GM12891 (cell line): ENCODE measurements around the gene RABEP2. TPM values are rescaled to one million over a fixed set of nuclear protein-coding genes. Genes with fewer than 3 reads are reported as not detected.
A peak's percentile ranks its signal among the peaks of the same experiment; 100 is the strongest.
"Not testable (repeated sequence)": the region's sequence is repeated elsewhere in the genome, so short reads cannot be mapped to it uniquely, and the experiment has no call there.

Experiments used
- DNase-seq: peaks from one replicate; pipeline ENCODE4 v3.0.0; 2011; ENCODE audit warnings: low spot score; ENCODE audit not compliant: insufficient read length
- FAIRE-seq: peaks from 2 replicates; lab custom pipeline; 2011; peaks lifted over from hg19 to GRCh38; lab: Jason Lieb, UNC
- PAX5 ChIP-seq: IDR thresholded peaks from 2 replicates; pipeline ENCODE4 v1.6.1; 2011; ENCODE audit warnings: low read length, moderate library complexity, mild to moderate bottlenecking; ENCODE audit not compliant: insufficient read depth, severe bottlenecking
- POLR2A ChIP-seq: IDR thresholded peaks from 2 replicates; pipeline ENCODE4 v1.6.1; 2011; ENCODE audit warnings: low read depth, low read length, control low read depth
- POLR2AphosphoS5 ChIP-seq: IDR thresholded peaks from 2 replicates; pipeline ENCODE4 v1.6.1; 2011; ENCODE audit warnings: low read depth, low read length, control low read depth
- POU2F2 ChIP-seq: IDR thresholded peaks from 2 replicates; pipeline ENCODE4 v1.6.1; 2011; ENCODE audit warnings: low read depth, mild to moderate bottlenecking, control low read depth, low read length, moderate library complexity
- SPI1 ChIP-seq: IDR thresholded peaks from 2 replicates; pipeline ENCODE4 v1.6.1; 2011; ENCODE audit warnings: low read depth, low read length, control low read depth
- TAF1 ChIP-seq: IDR thresholded peaks from 2 replicates; pipeline ENCODE4 v1.6.1; 2011; ENCODE audit warnings: low read depth, low read length, control low read depth
- polyA plus RNA-seq: library from polyadenylated mRNA; unstranded; fragments of >200 nt; gene quantifications from one replicate; pipeline ENCODE4 v1.2.1, GENCODE V29; 2012; ENCODE audit warnings: low read depth, missing spikeins, inconsistent platforms; ENCODE audit not compliant: missing spikeins

RABEP2 gene, protein sequence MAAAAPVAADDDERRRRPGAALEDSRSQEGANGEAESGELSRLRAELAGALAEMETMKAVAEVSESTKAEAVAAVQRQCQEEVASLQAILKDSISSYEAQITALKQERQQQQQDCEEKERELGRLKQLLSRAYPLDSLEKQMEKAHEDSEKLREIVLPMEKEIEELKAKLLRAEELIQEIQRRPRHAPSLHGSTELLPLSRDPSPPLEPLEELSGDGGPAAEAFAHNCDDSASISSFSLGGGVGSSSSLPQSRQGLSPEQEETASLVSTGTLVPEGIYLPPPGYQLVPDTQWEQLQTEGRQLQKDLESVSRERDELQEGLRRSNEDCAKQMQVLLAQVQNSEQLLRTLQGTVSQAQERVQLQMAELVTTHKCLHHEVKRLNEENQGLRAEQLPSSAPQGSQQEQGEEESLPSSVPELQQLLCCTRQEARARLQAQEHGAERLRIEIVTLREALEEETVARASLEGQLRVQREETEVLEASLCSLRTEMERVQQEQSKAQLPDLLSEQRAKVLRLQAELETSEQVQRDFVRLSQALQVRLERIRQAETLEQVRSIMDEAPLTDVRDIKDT
- polyA plus RNA-seq, result 21.0 TPM

DNA sequence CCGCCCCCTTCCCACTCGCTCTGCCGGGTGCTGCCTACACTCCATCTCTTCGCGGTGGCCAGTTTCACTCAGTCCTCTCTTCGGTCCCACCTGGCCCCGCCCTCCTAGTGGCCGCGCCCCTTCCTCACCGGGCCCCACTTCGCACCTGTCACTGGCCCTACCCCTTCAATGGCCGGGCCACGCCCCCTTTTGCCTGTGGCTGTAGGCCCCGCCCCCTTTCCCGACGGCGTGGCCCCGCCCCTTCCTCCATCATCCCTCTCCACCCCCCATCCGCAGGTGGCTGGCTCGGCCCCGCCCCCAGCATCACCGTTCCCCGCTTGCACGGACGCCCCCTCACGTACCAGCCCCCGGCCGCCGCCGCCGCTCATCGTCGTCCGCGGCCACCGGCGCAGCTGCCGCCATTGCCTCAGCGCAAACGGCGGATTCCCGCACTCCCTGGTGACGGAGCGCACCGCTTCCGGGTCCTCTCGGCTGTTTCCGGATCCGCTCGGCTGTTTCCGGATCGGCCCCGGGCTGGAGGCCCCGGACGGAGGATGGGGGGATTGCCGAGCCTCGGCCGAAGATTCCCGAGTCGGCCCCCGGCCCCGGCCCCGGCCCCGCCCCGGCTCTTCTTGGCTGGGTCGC, at the start of gene RABEP2:
TSS of gene RABEP2 (minus strand) at position 477 of the 624 bp plus-strand sequence. CDS start at position 402, 75 bp downstream.
- peak; percentile 87 for FAIRE-seq
- peak; percentile 95 for DNase-seq
- TF ChIP-seq TAF1 (no peak), POLR2A (no peak), PAX5 (no peak), SPI1 (no peak), POLR2AphosphoS5 (no peak), POU2F2 (no peak)

DNA sequence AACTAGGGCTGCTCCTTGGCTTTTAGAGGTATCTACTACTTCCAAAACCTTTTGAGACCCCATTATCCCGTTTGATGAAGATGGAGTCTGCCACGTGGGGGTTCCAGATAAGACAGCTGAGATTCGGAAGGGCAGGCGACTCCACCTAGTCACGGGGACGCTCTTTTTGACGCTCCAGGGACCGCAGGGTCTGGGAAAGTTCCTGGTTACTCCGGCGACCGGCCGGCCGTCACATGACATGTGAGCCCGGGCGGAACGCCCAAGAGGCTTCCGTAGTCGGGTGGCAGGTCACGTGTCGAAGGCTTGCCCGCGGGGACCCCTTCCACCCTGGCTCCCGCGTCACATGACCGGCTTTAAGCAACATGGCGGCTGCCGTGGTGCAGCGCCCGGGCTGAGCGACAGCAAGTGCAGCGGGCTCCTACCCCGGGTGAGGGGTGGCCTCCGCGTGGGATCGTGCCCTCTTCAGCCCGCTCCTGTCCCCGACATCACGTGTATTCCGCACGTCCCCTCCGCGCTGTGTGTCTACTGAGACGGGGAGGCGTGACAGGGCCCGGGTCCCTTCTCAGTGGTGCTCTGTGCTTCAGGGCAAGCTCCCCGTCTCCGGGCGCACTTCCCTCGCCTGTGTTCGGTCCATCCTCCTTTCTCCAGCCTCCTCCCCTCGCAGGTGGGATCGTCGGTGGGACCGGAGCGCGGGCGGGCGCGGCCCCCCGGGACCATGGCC, 49.6 kb upstream of the RABEP2 start, which contains the start of gene SPNS1:
TSS of gene SPNS1 (plus strand) at position 342 of the 721 bp plus-strand sequence. CDS start at position 716, 374 bp downstream.
- no peak for TF ChIP-seq SPI1
- TF ChIP-seq TAF1, result peak; percentile 92
- TF ChIP-seq POU2F2, result peak; percentile 58
- peak; percentile 42; the same call in 1 of the 2 replicates for TF ChIP-seq POLR2AphosphoS5
- peak; percentile 82 for TF ChIP-seq POLR2A
- peak; percentile 99 for TF ChIP-seq PAX5
- peak; percentile 89 for FAIRE-seq

DNA sequence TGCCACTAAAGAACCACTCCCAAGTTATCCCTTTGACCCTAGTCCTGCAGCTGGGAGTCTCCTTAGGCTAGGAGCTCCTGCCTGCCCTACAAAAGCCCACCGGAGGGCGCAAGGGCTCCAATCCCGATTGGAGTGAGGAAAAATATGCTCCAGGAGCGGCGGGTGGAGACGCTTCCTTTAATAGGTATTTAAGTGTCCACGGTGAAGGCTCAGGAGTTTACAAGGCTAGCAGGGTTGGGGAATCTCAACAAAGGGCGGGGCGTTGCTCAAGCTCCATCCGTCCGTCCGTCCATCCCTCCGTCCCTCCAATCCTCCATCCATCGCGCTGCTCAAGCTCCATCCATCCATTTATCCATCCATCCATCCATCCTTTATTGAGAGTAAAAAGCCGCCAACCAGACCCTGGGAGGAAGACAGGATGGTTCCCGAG, 49.0 kb upstream of the RABEP2 start:
- TF ChIP-seq POLR2A (no peak), TAF1 (no peak), POLR2AphosphoS5 (no peak), SPI1 (no peak), POU2F2 (no peak)
- DNase-seq (no peak), FAIRE-seq (no peak)

More for the DNA sequence above, 49.6 kb upstream of the RABEP2 start, which contains the start of gene SPNS1:
- DNase-seq, result peak; percentile 99

DNA sequence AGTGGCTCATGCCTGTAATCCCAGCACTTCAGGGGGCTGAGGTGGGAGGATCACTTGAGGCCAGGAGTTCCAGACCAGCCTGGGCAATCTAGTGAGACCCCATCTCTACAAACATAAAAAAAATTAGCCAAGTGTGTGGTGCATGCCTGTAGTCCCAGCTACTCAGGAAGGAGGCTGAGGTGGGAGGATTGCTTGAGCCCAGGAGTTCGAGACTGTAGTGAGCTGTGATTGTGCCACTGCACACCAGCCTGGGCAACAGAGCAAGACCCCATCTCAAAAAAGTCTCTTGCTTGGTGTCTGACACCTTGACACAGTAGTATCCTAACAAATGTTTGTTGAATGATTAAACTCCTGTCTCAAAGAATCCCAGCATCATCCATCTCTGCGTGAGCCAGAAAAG, 44.7 kb upstream of the RABEP2 start:
- DNase-seq, FAIRE-seq: not testable (repeated sequence)

DNA sequence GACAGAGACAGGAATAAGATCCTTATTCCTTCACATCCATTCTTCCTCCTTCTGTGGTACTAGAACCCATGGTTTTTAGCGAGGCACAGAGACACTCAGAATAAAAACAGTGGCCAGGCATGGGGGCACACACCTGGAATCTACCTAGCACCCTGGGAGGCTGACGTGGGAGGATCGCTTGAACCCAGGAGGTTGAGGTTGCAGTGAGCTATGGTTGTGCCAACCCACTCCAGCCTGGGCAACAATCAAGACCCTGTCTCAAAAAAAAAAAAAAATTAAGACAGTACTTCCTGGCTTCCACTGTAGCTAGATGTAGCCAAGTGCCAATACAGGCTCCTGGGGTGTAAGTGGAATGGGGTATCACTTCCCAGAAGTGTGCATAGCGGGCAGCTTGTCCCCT, 42.1 kb upstream of the RABEP2 start:
- FAIRE-seq, result no peak
- no peak for TF ChIP-seq SPI1
- 0 out of 2 replicates have a peak, but pooled peaks have one; percentile 48 for TF ChIP-seq POLR2AphosphoS5
- no peak for TF ChIP-seq POU2F2
- no peak for DNase-seq

DNA sequence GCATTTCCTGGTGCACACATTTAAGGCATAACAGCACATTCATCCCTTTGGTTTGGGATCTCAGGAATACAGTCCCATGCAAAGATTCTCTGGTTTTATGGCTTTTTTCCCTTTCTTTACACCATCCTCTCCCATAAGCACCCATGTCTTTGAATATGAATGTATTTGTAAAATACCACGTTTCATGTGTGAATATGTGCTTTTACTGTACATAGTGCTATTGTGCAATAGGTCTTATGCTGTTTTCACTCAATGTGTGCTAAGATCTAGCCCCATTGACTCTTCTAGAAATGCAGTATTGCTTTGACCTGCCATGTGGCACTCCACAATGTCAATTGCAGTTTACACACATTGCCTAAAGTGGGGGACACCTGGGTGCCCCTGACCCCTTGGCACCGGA, 39.5 kb upstream of the RABEP2 start:
- DNase-seq (no peak), FAIRE-seq (no peak)
- no peak for TF ChIP-seq POU2F2
- TF ChIP-seq TAF1, result no peak
- no peak for TF ChIP-seq SPI1
- TF ChIP-seq POLR2A, result no peak
- TF ChIP-seq PAX5, result no peak
- no peak for TF ChIP-seq POLR2AphosphoS5

DNA sequence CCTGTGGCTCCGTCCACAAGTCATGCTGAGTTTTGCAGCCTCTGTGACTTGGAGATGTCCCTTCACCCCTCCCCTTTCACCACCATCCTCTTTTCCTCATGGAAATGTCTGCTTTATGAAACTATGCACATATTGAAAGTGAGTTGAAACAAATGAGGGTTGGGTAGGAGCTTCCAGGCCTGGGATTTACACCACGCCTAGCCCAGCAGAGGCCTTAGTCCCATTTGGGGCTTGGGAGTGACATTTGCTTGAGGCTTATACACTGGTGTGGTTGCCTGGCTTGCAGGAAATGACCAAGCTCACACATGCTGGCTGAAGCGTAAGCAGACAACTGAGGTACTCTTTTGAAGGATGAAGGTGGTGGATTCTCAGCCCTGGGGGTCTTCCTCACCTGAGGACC, 39.0 kb upstream of the RABEP2 start:
- DNase-seq, result no peak
- TF ChIP-seq POLR2AphosphoS5 (no peak), POLR2A (no peak), POU2F2 (no peak), PAX5 (no peak), TAF1 (no peak), SPI1 (no peak)
- no peak for FAIRE-seq

DNA sequence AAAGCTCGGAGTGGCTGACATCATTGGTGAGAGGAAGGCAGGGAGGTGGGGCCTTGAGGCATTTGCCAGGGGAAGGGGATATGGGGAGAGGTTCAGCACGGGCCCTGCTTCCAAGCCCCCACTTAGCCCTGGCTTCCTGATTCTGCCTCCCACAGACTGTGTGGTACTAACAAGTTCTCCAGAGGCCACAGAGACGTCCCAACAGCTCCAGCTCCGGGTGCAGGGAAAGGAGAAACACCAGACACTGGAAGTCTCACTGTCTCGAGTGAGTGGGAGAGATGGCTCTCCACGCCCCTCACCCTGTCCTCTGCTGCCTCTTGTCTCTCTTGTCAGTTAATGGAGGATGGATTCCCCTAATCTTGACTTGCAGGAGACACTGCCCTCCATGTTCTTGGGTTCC, 33.8 kb upstream of the RABEP2 start:
- DNase-seq, result no peak
- FAIRE-seq, result no peak
- TF ChIP-seq SPI1 (no peak), POU2F2 (no peak), POLR2AphosphoS5 (no peak), PAX5 (no peak), TAF1 (no peak), POLR2A (no peak)

DNA sequence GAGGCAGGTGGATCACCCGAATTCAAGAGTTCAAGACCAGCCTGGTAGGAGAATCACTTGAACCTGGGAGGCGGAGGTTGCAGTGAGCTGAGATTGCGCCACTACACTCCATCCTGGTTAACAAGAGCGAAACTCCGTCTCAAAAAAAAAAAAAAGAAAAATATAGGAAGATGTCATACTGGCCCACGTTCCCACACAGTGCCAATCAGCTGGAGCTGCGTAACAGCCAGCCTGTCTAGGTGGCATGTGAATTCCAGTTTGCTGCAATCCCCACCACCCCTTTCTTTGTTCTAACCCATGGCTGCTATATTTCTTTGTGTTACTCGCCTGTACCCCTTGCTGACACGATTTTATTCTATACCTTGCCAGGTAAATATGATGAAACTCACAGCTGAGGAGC, 33.2 kb upstream of the RABEP2 start:
- FAIRE-seq (no peak), DNase-seq (no peak)
- TF ChIP-seq TAF1 (no peak), POU2F2 (no peak), POLR2A (no peak), POLR2AphosphoS5 (no peak), PAX5 (no peak)
